GM21360 (cell line): ENCODE data around the gene LRRC9.
"Not testable (repeated sequence)": the region's sequence is repeated elsewhere in the genome, so short reads cannot be mapped to it uniquely, and the experiment has no call there.

Source experiments
- ATAC-seq: cut with Tn5 transposase; IDR thresholded peaks from one replicate; pipeline ENCODE4 v1.9.1; 2021; ENCODE audit warnings: mild to moderate bottlenecking, moderate library complexity; ENCODE audit not compliant: unreplicated experiment

LRRC9 gene

DNA sequence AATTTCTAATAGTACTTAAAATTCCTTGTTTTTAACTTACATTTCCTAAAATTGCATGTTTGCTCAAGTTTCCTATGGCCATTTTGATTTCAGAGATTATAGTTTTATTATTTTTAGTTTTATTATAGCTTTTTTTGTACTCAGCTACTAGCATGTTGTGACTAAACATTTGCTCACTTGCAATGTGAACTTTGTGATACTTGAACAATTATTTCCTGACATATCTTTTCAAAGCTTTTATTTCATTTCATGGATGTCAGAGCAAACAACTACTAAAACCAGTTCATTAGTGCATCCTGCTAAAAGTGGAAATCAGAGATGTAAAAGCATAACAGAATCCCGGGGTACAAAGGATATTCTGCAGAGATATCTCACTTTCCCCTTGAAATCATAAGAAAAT, 138.1 kb downstream of the LRRC9 start:
- ATAC-seq = no peak

DNA sequence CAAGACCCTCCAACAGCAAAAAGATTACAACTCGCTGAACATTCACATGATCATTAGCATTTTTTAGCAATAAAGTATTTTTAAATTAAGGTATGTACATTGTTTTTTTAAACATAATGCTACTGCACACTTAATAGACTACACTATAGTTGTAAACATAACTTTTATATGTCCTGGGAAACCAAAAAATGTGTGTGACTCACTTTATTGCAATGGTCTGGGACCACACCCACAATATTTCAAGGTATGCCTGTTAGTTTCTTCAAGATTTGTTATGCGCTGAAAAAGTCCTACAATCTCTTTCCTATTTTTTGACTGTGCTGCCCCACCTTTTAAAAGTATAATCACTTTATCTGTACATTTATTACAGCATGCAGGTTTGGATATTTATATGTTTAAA, 141.4 kb downstream of the LRRC9 start:
- no peak for ATAC-seq

DNA sequence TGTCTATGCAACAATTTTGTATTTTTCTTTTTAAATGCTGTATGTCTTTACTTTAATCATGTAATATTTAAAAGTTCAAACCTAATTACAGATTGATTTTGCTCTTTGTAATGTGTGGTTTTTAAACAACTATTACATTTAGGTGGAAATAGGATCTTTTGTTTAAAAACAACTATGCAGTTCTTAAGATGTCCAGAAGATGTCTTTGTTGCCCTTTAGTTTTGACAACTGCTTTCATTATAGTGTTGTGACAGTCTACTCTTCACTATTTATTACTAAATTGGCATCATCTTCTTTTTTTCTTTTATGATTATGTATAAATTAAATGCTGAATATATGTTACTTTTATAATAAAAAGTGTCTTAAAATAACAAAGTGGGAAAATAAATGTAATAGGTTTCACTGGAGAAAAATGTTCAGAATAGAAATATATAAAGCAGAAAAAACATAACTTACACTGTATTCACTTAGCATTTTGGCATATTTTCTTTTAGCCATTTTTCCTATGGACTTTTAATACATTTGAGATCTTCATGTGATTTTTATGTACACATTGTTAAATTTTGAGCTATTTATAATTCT, 144.6 kb downstream of the LRRC9 start:
- peak; percentile 55 for ATAC-seq

DNA sequence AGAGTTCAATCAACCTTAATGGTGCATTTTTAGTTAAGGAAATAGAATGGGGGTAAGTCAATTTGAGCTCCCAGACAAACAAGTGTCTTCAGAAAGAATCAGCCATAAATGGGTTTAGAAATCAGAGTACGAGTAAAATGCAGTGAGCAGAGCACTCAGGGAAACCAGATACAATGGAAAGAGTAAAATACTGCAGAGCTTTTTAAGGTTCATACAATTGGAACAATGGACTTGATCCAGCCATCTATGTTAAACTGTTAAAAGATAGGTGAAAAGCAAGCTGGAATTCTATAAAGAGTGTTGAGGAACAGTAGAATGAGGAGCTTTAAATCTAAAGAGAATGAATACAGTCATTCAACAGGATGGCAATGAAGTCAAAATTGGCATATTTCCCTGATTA, 147.9 kb downstream of the LRRC9 start:
- no peak for ATAC-seq

DNA sequence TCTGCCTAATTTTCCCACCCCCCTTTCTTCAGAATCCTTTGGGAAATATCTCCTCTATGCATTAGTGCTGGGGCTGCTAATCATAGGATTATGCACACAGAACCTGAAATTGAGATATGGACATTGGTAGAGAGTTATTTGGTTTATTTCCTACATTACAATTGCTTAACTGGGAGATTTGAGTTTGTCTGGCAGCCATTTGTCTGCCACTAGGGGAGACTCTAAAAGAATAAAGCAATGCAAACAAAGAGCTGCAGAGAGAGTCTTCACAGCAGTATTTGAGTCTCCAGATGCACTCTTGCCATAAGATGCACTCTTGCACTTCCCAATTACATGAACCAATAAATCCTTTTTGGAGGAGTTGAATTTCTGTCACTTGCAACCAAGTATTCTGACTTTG, 159.8 kb downstream of the LRRC9 start:
- ATAC-seq = no peak

DNA sequence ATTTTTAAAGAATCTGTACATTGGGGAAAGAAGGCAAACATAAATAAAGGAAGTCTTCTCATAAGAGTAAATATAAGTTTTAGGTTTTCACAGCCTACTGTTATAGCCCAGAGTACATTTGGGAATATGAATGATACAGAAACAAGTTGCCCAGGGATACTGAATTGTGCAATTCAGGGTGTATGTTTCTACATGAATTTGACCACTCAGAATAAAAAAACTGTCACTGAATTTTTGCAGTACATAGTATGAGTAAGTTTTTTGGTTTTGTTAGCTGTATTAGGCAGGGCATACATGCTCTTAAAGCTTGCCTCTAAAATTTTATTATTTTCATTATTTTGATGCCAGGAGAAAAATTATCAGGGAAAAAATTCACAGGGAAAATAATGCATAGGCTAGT, 165.1 kb downstream of the LRRC9 start:
- ATAC-seq = no peak

DNA sequence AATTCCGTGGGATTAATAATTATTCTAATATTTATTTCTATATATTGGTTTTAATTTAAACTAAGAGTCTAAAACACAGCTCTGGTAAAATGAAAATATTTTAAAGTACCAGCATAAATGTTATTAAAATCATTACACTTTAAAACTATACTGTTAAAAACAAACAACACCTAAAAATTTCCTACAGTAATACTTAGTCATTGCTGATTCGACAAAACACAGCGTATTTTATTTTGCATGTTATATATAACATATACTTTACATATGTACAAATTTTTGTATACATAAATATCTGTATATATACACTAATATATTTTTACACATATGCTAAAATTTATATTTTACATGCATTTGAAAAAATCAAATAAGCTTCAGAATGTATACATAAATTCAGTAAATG, 165.7 kb downstream of the LRRC9 start:
- no peak for ATAC-seq

DNA sequence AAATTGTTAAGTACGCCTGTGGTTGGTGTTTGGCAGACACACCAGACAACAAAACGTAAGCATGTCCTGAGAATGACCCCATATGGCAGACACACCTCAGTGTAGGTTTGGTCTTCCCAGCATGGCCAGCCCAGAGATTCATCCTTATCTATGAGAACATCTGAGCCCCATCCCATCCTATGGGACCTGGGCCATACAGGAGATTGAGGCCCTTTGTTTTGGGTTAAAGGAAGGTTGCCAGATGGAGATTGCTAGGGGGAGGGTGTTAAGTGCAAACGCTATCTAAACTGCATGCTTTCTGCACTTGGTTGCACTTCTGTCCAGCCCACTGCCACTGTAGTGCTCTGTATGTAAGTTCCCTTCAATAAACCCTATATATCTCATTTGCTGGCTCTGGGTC, 167.7 kb downstream of the LRRC9 start:
- no peak for ATAC-seq

DNA sequence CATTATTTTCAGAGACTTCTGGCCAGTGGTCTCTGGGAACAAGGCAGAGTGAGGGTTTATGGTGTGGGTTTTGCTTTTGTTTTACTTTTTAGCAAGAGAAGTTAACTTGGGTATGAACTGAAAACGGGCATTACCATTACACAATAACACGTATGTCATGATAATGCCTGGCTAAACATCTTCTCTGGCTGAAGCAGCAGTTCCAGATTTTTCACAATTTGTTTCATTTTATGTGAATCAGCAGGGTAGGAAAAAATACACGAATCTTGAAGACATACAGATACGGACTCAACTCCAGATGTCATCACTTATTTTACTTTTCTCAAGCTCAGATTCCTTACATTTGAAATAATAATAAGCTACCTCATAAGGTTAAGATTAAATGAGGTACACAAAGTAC, 169.3 kb downstream of the LRRC9 start:
- ATAC-seq = no peak

DNA sequence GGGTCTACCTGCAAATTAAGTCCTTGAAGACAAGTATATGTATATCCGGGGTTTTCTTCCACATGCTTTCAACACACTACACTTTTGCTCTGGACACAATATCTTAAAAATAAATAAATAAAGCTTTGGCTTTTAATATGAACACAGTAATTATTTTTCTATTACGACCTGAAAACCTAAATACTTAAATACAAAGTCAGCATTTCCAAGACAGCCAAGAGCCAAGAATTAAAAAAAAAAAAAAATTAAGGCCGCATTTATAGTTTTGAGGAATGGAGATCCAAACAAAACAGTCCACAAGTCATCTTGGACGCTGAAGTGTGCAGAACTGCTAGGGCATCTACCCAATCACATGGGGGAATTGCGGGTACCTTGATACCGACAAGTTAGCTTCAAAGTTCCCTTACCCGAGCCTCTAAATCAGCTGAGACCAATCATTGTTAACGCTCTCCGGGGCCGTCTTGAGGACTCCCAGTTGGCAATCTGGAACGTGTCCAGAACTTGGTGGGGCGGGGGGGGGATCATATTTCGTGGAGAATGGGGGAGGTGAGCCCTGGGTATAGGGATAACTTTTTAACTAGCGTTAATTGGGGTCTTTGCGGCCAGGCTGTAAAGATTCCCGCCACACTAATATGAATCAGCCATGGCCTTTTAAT, 171.0 kb downstream of the LRRC9 start:
- ATAC-seq = no peak

DNA sequence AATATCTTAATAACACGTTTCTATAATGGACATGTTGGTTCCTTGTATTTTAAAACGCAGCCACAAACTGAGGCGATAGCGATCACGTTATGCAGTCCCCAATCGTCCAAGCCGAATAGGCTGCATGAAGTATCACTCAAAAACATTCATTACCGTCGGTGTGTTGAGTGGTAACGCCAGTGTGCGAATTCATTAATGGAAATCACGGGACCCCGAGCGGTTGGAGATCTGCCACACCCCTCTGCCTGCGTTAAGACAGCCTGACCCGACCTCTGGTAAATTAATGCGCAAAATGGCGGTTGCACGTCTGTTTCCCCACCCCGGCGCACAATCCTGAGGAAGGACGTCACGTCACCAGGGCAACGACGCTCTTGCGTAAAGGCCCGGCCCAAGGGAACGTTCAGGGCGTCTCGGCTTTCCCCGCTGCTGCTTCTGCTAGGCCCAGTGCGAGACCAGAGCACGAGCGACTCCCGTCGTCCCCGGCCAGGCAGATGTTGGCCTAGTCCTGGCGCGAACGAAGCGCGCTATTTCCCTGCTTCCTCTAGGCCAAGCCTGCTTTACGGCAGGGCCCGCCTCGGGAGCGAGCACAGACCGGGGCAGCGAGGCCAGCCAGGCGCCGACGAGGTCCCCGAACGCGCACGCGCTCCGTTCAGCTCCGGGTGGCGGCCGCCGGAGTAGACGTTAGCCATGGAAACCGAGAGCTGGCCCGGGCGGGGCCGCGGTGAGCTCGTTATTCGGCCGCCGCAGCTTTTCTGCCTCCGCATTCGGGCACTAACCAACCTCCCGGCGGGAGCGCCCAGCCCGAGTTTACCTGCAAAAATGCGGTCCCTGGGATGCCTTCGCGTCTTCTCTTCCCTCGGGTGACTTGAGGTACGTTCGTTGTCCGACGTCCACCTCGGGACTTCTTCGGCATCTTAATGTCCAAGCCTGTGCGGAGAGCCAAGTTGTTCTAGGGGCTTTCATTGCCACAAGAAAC, 171.9 kb downstream of the LRRC9 start, which contains the start of gene PCNX4:
Gene PCNX4 (plus strand): TSS at position 374 of the 976 bp plus-strand sequence. CDS start 15,716 bp downstream, outside the sequence.
- ATAC-seq = peak; percentile 95

DNA sequence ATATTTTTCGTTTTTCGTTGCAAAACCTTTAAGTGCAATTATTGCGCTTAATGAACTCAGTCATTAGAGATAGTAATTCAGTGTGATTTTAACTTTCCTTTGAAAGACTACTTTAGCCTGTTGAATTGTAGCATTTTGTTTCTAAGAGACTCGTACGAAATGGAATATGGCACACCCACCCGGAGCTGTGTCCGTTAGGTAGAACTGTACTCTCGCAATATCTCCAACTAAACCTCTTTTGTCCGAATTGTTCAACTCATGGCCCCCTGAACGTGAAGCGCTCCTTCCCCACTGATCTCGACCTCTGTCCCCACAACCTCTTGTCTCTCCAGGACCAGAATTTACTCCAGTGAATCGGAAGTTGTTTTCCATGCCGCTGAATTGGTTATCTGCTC, 172.6 kb downstream of the LRRC9 start:
- ATAC-seq = no peak

DNA sequence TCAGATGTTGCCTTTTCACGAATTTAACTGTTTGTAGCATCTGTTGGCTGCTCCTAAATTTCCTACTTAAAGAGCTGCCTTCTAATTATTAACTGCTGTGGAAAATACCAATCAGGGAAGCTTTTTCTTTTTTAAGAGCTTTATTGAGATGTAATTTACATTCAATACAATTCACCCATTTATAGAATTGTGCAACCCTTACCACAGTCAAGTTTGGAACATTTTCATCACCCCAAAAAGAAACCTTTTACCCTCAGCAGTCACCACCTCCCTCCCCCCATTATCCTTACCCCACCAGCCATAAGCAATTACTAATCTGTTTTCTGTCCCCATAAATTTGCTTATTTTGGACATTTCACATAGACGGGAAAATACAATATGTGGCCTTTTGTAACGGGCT, 173.1 kb downstream of the LRRC9 start:
- ATAC-seq = no peak

DNA sequence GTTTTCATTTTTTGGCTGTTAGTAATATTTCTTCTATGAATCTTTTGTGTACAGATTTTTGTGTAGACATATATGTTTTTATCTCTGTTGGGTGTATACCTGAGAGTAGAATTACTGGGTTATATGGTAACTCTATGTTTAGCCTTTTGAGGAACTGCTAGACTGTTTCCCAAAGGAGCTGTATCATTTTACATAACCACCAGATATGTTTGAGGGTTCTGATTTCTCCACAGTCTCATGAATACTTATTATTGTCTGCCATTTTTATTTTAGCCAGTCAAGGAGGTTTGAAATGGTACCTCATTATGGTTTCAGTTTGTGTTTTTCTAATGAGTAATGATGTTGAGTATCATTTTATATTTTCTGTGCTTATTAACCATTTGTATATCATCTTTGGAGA, 173.7 kb downstream of the LRRC9 start:
- ATAC-seq = no peak

DNA sequence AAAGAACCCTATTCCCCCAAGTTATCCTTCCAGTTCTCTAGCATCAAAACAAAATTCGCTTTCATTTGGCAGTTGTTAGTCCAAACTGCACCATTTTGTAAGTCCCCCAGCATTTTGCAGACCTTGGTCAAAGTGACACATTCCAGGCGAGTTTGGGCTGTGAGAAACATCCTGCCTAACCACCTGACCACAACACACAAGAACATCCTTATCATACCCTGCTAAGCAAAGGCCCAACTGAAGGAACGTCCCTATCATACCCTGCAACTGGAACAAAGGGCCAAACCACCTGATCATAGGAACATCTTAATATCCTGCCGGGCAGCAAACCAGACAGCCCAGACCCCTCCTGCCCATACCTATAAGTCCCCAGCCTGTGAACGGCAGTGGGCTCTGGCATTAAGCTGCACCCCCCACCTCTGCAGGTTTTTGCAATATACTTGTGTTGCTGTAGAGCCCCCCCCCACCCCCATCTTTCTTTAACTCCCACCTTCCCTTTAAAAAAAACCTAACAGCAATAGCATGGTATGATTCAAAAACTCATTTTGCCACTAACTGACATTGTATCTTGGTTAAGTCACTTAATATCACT, 174.5 kb downstream of the LRRC9 start:
- no peak for ATAC-seq

DNA sequence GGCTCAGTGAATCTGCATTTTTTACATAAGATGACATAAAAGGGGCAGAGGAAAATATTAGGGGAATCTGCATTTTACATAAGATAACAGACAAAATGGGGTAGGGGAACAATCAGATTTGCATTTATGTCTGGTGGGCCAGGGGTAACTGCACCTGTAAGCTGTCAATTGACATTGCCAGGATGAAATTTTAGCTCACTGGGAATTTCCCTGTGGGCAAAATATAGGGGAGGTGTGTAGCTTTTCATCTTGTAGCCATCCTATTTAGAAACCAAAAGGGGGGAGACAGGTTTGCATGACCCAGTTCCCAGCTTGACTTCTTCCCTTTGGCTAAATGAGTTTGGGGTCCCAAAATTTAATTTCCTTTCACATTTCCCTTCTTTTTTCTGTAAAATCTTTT, 175.3 kb downstream of the LRRC9 start:
- ATAC-seq = no peak

DNA sequence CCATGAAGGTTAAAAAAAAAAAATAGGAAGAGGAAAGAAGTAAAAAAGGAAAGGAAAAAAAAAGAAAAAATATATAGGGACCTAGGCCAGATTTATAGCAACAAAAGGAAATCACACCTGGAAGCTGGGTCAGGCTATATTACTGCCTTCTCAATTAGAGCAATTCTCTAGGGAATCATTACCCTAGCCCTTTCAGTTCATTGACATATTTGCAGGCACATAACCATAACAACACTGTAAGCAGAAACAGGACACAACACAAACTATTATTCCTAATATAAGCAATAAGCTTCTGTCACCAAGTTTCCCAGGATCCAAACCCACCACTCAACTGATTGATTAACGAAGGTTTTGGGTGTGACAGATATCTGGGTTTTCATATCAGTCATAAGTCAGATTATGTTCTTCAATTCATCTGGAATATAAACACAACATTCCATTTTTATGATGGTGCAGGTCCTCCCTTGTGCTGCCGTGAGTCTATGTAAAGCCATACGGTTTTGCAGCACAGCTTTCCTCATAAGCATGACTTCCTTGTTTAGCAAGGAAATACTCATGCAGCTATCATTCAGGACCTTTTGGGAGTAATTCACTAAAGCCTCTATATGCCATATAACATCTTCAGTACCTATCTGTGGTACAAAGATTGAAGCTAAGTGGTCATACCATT, 176.0 kb downstream of the LRRC9 start:
- no peak for ATAC-seq

DNA sequence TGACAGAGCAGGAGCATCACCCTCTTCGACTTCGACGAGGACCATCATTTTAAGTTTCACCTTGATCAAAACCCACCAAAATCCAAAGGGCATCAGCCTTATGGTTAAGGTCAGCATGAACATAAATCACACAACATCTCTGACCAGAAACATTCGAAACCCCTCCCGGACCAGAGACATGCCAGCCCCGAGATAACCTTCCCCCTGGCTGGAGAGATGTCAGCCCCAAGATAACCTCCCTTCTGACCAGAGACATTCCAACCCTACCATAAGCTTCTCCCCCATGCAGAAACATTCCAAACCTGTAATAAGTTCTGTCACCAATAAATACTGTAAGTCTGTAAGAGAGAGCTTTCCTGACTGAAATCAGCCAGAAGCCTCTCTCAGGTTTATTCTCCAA, 178.0 kb downstream of the LRRC9 start:
- no peak for ATAC-seq

DNA sequence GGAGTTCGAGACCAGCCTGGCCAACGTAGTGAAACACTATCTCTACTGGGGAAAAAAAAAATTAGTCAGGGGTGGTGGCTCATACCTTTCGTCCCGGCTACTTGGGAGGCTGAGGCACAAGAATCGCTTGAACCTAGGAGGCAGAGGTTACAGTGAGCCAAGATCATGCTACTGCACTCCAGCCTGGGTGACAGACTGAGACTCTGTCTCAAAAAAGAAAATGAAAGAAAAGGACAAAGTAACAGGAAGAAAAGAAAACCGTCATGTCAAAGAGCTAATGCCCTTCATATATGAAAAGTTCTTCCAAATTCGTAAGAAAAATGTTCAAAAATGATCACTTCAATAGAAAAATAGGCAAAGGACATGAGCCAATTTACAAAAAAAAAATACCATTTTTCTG, 179.9 kb downstream of the LRRC9 start:
- not testable (repeated sequence) for ATAC-seq

DNA sequence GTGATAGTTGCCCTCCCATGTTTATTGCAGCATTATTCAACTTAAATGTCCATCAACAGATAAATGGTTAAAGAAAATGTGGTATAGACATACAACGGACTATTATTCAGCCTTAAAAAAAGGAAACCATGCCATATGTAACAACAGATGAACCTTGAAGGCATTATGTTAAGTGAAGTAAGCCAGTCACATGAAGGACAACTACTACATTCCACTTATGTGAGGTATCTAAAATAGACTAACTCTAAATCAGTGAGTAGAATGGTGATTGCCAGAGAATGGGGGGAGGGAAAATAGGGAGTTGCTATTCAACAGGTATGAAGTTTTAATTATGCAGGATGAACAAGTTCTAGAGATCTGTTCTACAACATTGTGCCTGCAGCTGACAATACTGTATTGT, 181.8 kb downstream of the LRRC9 start:
- no peak for ATAC-seq

DNA sequence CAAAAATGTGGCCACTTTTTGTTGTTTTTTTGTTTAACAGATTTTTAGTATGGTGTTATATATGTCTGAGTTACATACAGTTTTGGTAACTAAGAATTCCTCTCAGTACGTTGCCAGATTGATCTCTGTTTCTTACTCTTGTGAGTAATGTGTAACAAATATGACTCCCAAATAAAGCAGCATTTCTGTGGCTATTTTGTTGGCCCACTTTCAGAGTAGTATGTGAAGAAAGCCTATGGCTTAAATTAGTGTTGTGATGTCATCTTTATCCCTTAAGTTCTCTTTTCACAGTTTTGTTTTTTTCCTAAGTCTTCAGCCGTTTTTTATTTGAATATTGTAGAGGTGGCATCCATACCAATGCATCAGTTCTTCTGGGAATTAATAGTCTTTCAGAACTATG, 182.4 kb downstream of the LRRC9 start:
- ATAC-seq = no peak
